GM18517 (cell line): ENCODE measurements around the gene AQP6.

ENCODE experiments used
- ATAC-seq: cut with Tn5 transposase; IDR thresholded peaks from one replicate; pipeline ENCODE4 v1.9.1; 2021; ENCODE audit warnings: mild to moderate bottlenecking, moderate library complexity; ENCODE audit not compliant: unreplicated experiment

The AQP6 gene

GRCh38 chr12:49972641-49973360 is at the start of gene AQP6:
Gene AQP6, plus strand, starts transcription at chr12:49972947. Its CDS starts 227 bp downstream, at chr12:49973174.
- no peak for ATAC-seq

GRCh38 chr12:49923035-49923644 is 49.6 kb upstream of the AQP6 start:
- no peak for ATAC-seq

- no peak for ATAC-seq
These were observed 48.7 kb upstream of the AQP6 start for GRCh38 chr12:49923880-49924556.

GRCh38 chr12:49924628-49925246 is 48.0 kb upstream of the AQP6 start:
- no peak for ATAC-seq

- no peak for ATAC-seq
These were observed 47.1 kb upstream of the AQP6 start for GRCh38 chr12:49925433-49926204.

- no peak for ATAC-seq
These were observed 44.3 kb upstream of the AQP6 start for GRCh38 chr12:49928471-49928870.

GRCh38 chr12:49929581-49929980 is 43.2 kb upstream of the AQP6 start:
- no peak for ATAC-seq

GRCh38 chr12:49930515-49931288 is 42.0 kb upstream of the AQP6 start:
- no peak for ATAC-seq

GRCh38 chr12:49932023-49932422 is 40.7 kb upstream of the AQP6 start:
- ATAC-seq: no peak

- no peak for ATAC-seq
These were observed 40.1 kb upstream of the AQP6 start for GRCh38 chr12:49932533-49933130.

- no peak for ATAC-seq
These were observed 39.0 kb upstream of the AQP6 start for GRCh38 chr12:49933796-49934195.

GRCh38 chr12:49934505-49934904 is 38.2 kb upstream of the AQP6 start:
- ATAC-seq: no peak

- ATAC-seq: no peak
These were observed 35.8 kb upstream of the AQP6 start for GRCh38 chr12:49936925-49937324.

- no peak for ATAC-seq
These were observed 35.0 kb upstream of the AQP6 start for GRCh38 chr12:49937639-49938300.

GRCh38 chr12:49939307-49939706 is 33.4 kb upstream of the AQP6 start:
- ATAC-seq: no peak

GRCh38 chr12:49939707-49940106 is 33.0 kb upstream of the AQP6 start:
- no peak for ATAC-seq

GRCh38 chr12:49941556-49942511 is 30.9 kb upstream of the AQP6 start:
- no peak for ATAC-seq

- ATAC-seq: no peak
These were observed 30.2 kb upstream of the AQP6 start for GRCh38 chr12:49942512-49942893.
